B cell (primary cell): ENCODE results near the gene KLHL11.

Experiments used
- EZH2 ChIP-seq: IDR thresholded peaks from 2 replicates; pipeline ENCODE4 v1.6.1; 2012; ENCODE audit warnings: borderline replicate concordance, low read depth, mild to moderate bottlenecking, moderate library complexity, low read length; ENCODE audit not compliant: insufficient read depth, poor library complexity, severe bottlenecking
- TF ChIP-seq, protein P1 (sequence below): fragments of 200-600 bp; IDR thresholded peaks from one replicate; pipeline ENCODE4 v1.8.0; 2022; ENCODE audit warnings: antibody characterized with exemption, mild to moderate bottlenecking

DNA sequence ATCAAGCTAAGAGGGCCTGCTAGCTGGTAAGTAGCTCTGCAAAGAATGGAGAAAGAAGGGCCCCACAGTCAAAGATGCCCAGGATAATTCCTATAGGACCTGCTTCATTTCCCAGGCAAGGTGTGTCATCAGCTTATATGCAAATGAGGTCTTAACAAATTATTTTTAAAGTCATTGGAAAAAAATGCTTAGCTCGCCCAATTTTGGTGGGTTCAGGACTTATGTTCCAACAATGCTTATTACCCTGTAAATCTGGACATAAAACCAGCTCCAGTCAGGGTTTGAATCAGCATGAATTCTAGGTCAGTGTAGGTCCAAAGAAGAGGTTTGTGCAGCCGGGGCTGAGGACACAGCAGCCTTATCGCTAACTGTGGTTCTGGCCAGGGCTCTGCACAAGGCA, 28.2 kb upstream of the KLHL11 start:
- TF ChIP-seq, protein P1, sequence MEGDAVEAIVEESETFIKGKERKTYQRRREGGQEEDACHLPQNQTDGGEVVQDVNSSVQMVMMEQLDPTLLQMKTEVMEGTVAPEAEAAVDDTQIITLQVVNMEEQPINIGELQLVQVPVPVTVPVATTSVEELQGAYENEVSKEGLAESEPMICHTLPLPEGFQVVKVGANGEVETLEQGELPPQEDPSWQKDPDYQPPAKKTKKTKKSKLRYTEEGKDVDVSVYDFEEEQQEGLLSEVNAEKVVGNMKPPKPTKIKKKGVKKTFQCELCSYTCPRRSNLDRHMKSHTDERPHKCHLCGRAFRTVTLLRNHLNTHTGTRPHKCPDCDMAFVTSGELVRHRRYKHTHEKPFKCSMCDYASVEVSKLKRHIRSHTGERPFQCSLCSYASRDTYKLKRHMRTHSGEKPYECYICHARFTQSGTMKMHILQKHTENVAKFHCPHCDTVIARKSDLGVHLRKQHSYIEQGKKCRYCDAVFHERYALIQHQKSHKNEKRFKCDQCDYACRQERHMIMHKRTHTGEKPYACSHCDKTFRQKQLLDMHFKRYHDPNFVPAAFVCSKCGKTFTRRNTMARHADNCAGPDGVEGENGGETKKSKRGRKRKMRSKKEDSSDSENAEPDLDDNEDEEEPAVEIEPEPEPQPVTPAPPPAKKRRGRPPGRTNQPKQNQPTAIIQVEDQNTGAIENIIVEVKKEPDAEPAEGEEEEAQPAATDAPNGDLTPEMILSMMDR: no peak
- no peak for TF ChIP-seq EZH2
